Common myeloid progenitor, CD34-positive (primary cell): ENCODE data around the gene CCDC78.

Source experiments
- CTCF ChIA-PET: fragments of 350-600 bp; sonication (Branson Sonifier 250); formaldehyde crosslinking; loops from one replicate; lab custom pipeline; 2021; ENCODE audit warnings: antibody characterized with exemption; lab: Charles Lee
- POLR2A ChIA-PET: fragments of 350-600 bp; sonication (Branson Sonifier 250); formaldehyde crosslinking; loops from one replicate; lab custom pipeline; 2021; ENCODE audit warnings: antibody characterized with exemption; lab: Charles Lee
- DNase-seq, 3 donors: peaks; one replicate each; pipeline versions ENCODE4 v3.0.0 to v3.0.0-alpha.2; 2013
- H3K27ac ChIP-seq, 2 experiments: 1 replicate in 1 of 2; 2 replicates in 1 of 2; pipeline ENCODE4 v1.7.0; 2013; ENCODE audit warnings: inconsistent platforms in 2 of 2, low read length in 2 of 2, mild to moderate bottlenecking in 2 of 2, low read depth in 1 of 2, moderate library complexity in 1 of 2; ENCODE audit not compliant: severe bottlenecking in 2 of 2, insufficient read depth in 1 of 2, poor library complexity in 1 of 2
- H3K27me3 ChIP-seq, 5 experiments: replicated peaks in 2 of 5; 1 replicate in 3 of 5; 2 replicates in 2 of 5; pipeline versions ENCODE4 v1.6.1 to v1.7.0; 2013; ENCODE audit warnings: low read length in 4 of 5, mild to moderate bottlenecking in 2 of 5, moderate library complexity in 2 of 5, inconsistent platforms in 1 of 5; ENCODE audit not compliant: insufficient read depth in 5 of 5, control insufficient read depth in 4 of 5
- H3K36me3 ChIP-seq, 4 experiments: 1 replicate in 2 of 4; 2 replicates in 2 of 4; pipeline versions ENCODE4 v1.6.1 to v1.7.0; 2013; ENCODE audit warnings: low read length in 3 of 4, control low read depth in 1 of 4, mild to moderate bottlenecking in 1 of 4; ENCODE audit not compliant: control insufficient read depth in 4 of 4, insufficient read depth in 4 of 4
- H3K4me1 ChIP-seq, 4 experiments: 1 replicate in 3 of 4; 2 replicates in 1 of 4; pipeline versions ENCODE4 v1.6.1 to v1.7.1; 2013; ENCODE audit warnings: low read length in 3 of 4, mild to moderate bottlenecking in 3 of 4, control low read depth in 1 of 4, inconsistent platforms in 1 of 4, moderate library complexity in 1 of 4; ENCODE audit not compliant: control insufficient read depth in 4 of 4, insufficient read depth in 4 of 4; ENCODE audit errors: control extremely low read depth in 1 of 4
- H3K4me3 ChIP-seq, 7 experiments: 1 replicate in 4 of 7; 2 replicates in 3 of 7; pipeline versions ENCODE4 v1.5.1 to v1.7.0; 2013; ENCODE audit warnings: mild to moderate bottlenecking in 7 of 7, low read length in 6 of 7, moderate library complexity in 6 of 7, inconsistent platforms in 2 of 7, low read depth in 2 of 7, control low read depth in 1 of 7; ENCODE audit not compliant: insufficient read depth in 4 of 7, control insufficient read depth in 1 of 7; ENCODE audit errors: extremely low read depth in 1 of 7
- H3K9me3 ChIP-seq, 5 experiments: 1 replicate in 4 of 5; 2 replicates in 1 of 5; pipeline versions ENCODE4 v1.6.1 to v1.7.1; 2013; ENCODE audit warnings: low read length in 4 of 5, mild to moderate bottlenecking in 2 of 5, inconsistent platforms in 1 of 5, low read depth in 1 of 5, moderate library complexity in 1 of 5; ENCODE audit not compliant: control insufficient read depth in 4 of 5, insufficient read depth in 2 of 5; ENCODE audit errors: control extremely low read depth in 1 of 5
- WGBS: methylation state at CpG from one replicate; pipeline ENCODE4 v1.1.5; 2013; ENCODE audit not compliant: insufficient coverage; 5-methylcytosine and 5-hydroxymethylcytosine counted together

The CCDC78 gene

GRCh38 chr16:764848-765487 lies 38.7 kb upstream of the CCDC78 start:
- POLR2A ChIA-PET = no interaction called here
- H3K27ac ChIP-seq = no peak overlapping the region
- no peaks in the 10 kb centered on the region for H3K27me3 ChIP-seq
- H3K4me1 ChIP-seq = peaks cover 0 to 11% (median 3%) of the 10 kb centered on the region in 4 experiments
- no peaks in the 10 kb centered on the region for H3K36me3 ChIP-seq
- no peak overlapping the region for H3K4me3 ChIP-seq
- CTCF ChIA-PET = no interaction called here
- H3K9me3 ChIP-seq = no peaks in the 10 kb centered on the region
- DNase-seq = no peak
- WGBS = 96% methylated on average over 36 of the region's 38 CpGs

GRCh38 chr16:764184-764750 lies 38.0 kb upstream of the CCDC78 start:
- Histone ChIP-seq H3K36me3 (no peaks in the 10 kb centered on the region), H3K9me3 (no peaks in the 10 kb centered on the region), H3K27ac (no peak overlapping the region), H3K4me3 (no peak overlapping the region), H3K27me3 (no peaks in the 10 kb centered on the region), H3K4me1 (peaks cover 0 to 7% (median 3%) of the 10 kb centered on the region in 4 experiments)
- ChIA-PET CTCF (interaction anchor here (1.0 kb wide), 1 partner anchor 21 kb away, joined by 4 read pairs; no protein-coding TSS in a partner anchor), POLR2A (no interaction called here)
- no peak for DNase-seq
- 90% methylated on average over 13 of the region's 20 CpGs for WGBS

GRCh38 chr16:763369-764183 lies 37.3 kb upstream of the CCDC78 start:
- Histone ChIP-seq H3K4me1 (peaks cover 0 to 7% (median 2%) of the 10 kb centered on the region in 4 experiments), H3K4me3 (no peak overlapping the region), H3K36me3 (no peaks in the 10 kb centered on the region), H3K27me3 (no peaks in the 10 kb centered on the region), H3K27ac (no peak overlapping the region), H3K9me3 (no peaks in the 10 kb centered on the region)
- 95% methylated on average over 14 of the region's 21 CpGs for WGBS
- no peak for DNase-seq
- CTCF ChIA-PET = interaction anchor here (1.0 kb wide), 1 partner anchor 22 kb away, joined by 4 read pairs; no protein-coding TSS in a partner anchor
- POLR2A ChIA-PET = no interaction called here

- DNase-seq = no peak
- no peaks in the 10 kb centered on the region for H3K36me3 ChIP-seq
- no peaks in the 10 kb centered on the region for H3K27me3 ChIP-seq
- no peak overlapping the region for H3K4me3 ChIP-seq
- ChIA-PET CTCF (interaction anchor here (0.7 kb wide), 1 partner anchor 25 kb away, joined by 3 read pairs; no protein-coding TSS in a partner anchor), POLR2A (no interaction called here)
- no peak overlapping the region for H3K27ac ChIP-seq
- 96% methylated on average over 11 of the region's 17 CpGs for WGBS
- no peaks in the 10 kb centered on the region for H3K9me3 ChIP-seq
- peaks cover 0 to 10% (median 5%) of the 10 kb centered on the region in 4 experiments for H3K4me1 ChIP-seq
Observed at GRCh38 chr16:762595-763268, 36.5 kb upstream of the CCDC78 start.

GRCh38 chr16:761625-762513 lies 35.6 kb upstream of the CCDC78 start:
- CTCF ChIA-PET = interaction anchor here (0.7 to 1.6 kb wide), 3 partner anchors 11 to 24 kb away, joined by 3 to 7 read pairs (median 3); no protein-coding TSS in a partner anchor
- no peaks in the 10 kb centered on the region for H3K36me3 ChIP-seq
- 94% methylated on average over 18 of the region's 22 CpGs for WGBS
- POLR2A ChIA-PET = no interaction called here
- no peak overlapping the region for H3K4me3 ChIP-seq
- no peak overlapping the region for H3K27ac ChIP-seq
- no peaks in the 10 kb centered on the region for H3K9me3 ChIP-seq
- H3K4me1 ChIP-seq = peaks cover 0 to 14% (median 9%) of the 10 kb centered on the region in 4 experiments
- no peak for DNase-seq
- H3K27me3 ChIP-seq = no peaks in the 10 kb centered on the region
